ENCODE results near the gene JAKMIP1. TPM values are rescaled to one million over a fixed set of nuclear protein-coding genes. Genes with fewer than 3 reads are reported as not detected.
A peak's percentile ranks its signal among the peaks of the same experiment; 100 is the strongest.

The JAKMIP1 gene
- total RNA-seq, 1 donor from 2014 or later, result not detected

- DNase-seq (ENCODE audit: low spot score), result no peak
- no peak overlapping the region for H3K27ac Mint-ChIP-seq (ENCODE audit: unreplicated experiment)
- H3K4me3 Mint-ChIP-seq (ENCODE audit: unreplicated experiment), result no peak overlapping the region
- TF ChIP-seq CTCF (IDR thresholded peaks at IDR 0.05; ENCODE audit: unreplicated experiment), result no peak
- H3K4me1 Mint-ChIP-seq (ENCODE audit: unreplicated experiment), result peaks cover 6% of the 10 kb centered on the region
- H3K36me3 Mint-ChIP-seq (ENCODE audit: low read depth, unreplicated experiment), result no peaks in the 10 kb centered on the region
- no peaks in the 10 kb centered on the region for H3K9me3 Mint-ChIP-seq (ENCODE audit: unreplicated experiment)
- peaks cover 12% of the 10 kb centered on the region for H3K27me3 Mint-ChIP-seq (ENCODE audit: unreplicated experiment)
Measured at GRCh38 chr4:6002492-6002833, 197.9 kb downstream of the JAKMIP1 start.

- Mint-ChIP-seq H3K27me3 (ENCODE audit: unreplicated experiment) (peaks cover 10% of the 10 kb centered on the region), H3K27ac (ENCODE audit: unreplicated experiment) (no peak overlapping the region), H3K9me3 (ENCODE audit: unreplicated experiment) (no peaks in the 10 kb centered on the region), H3K4me1 (ENCODE audit: unreplicated experiment) (peaks cover 5% of the 10 kb centered on the region), H3K36me3 (ENCODE audit: low read depth, unreplicated experiment) (no peaks in the 10 kb centered on the region), H3K4me3 (ENCODE audit: unreplicated experiment) (no peak overlapping the region)
- no peak for TF ChIP-seq CTCF (IDR thresholded peaks at IDR 0.05; ENCODE audit: unreplicated experiment)
- DNase-seq (ENCODE audit: low spot score), result no peak
Measured at GRCh38 chr4:6001680-6002491, 198.5 kb downstream of the JAKMIP1 start.

GRCh38 chr4:5999830-6000365, 200.5 kb downstream of the JAKMIP1 start:
- H3K27ac Mint-ChIP-seq (ENCODE audit: unreplicated experiment), result no peak overlapping the region
- no peaks in the 10 kb centered on the region for H3K36me3 Mint-ChIP-seq (ENCODE audit: low read depth, unreplicated experiment)
- peaks cover 11% of the 10 kb centered on the region for H3K27me3 Mint-ChIP-seq (ENCODE audit: unreplicated experiment)
- H3K9me3 Mint-ChIP-seq (ENCODE audit: unreplicated experiment), result no peaks in the 10 kb centered on the region
- DNase-seq (ENCODE audit: low spot score), result no peak
- H3K4me1 Mint-ChIP-seq (ENCODE audit: unreplicated experiment), result peaks cover 11% of the 10 kb centered on the region
- no peak overlapping the region for H3K4me3 Mint-ChIP-seq (ENCODE audit: unreplicated experiment)
- no peak for TF ChIP-seq CTCF (IDR thresholded peaks at IDR 0.05; ENCODE audit: unreplicated experiment)

- peaks cover 11% of the 10 kb centered on the region for H3K4me1 Mint-ChIP-seq (ENCODE audit: unreplicated experiment)
- no peak for TF ChIP-seq CTCF (IDR thresholded peaks at IDR 0.05; ENCODE audit: unreplicated experiment)
- H3K27me3 Mint-ChIP-seq (ENCODE audit: unreplicated experiment), result peaks cover 11% of the 10 kb centered on the region
- H3K9me3 Mint-ChIP-seq (ENCODE audit: unreplicated experiment), result no peaks in the 10 kb centered on the region
- no peaks in the 10 kb centered on the region for H3K36me3 Mint-ChIP-seq (ENCODE audit: low read depth, unreplicated experiment)
- no peak overlapping the region for H3K27ac Mint-ChIP-seq (ENCODE audit: unreplicated experiment)
- no peak overlapping the region for H3K4me3 Mint-ChIP-seq (ENCODE audit: unreplicated experiment)
- DNase-seq (ENCODE audit: low spot score), result no peak
Measured at GRCh38 chr4:5999356-5999755, 201.0 kb downstream of the JAKMIP1 start.

- TF ChIP-seq CTCF (IDR thresholded peaks at IDR 0.05; ENCODE audit: unreplicated experiment), result peak; percentile 80
- H3K9me3 Mint-ChIP-seq (ENCODE audit: unreplicated experiment), result no peaks in the 10 kb centered on the region
- peaks cover 11% of the 10 kb centered on the region for H3K4me1 Mint-ChIP-seq (ENCODE audit: unreplicated experiment)
- DNase-seq (ENCODE audit: low spot score), result peak; percentile 73
- H3K27ac Mint-ChIP-seq (ENCODE audit: unreplicated experiment), result no peak overlapping the region
- no peak overlapping the region for H3K4me3 Mint-ChIP-seq (ENCODE audit: unreplicated experiment)
- peaks cover 11% of the 10 kb centered on the region for H3K27me3 Mint-ChIP-seq (ENCODE audit: unreplicated experiment)
- no peaks in the 10 kb centered on the region for H3K36me3 Mint-ChIP-seq (ENCODE audit: low read depth, unreplicated experiment)
Measured at GRCh38 chr4:5998333-5998936, 201.9 kb downstream of the JAKMIP1 start.
